Liver (tissue), 9 donors: ENCODE results near the gene STX2. TPM values are rescaled to one million over a fixed set of nuclear protein-coding genes. Genes with fewer than 3 reads are reported as not detected.

Source experiments
- DNase-seq: peaks from one replicate; pipeline ENCODE4 v3.0.0-alpha.2; 2017; ENCODE audit warnings: low spot score
- H3K27ac ChIP-seq, 2 donors: one replicate each; pipeline ENCODE4 v1.7.0; 2013; ENCODE audit warnings: inconsistent platforms in 2 of 2, low read length in 2 of 2, control low read depth in 1 of 2, low read depth in 1 of 2, mild to moderate bottlenecking in 1 of 2
- H3K27me3 ChIP-seq, 4 donors: one replicate each; pipeline versions ENCODE4 v1.6.1 to v1.7.0; 2013; ENCODE audit warnings: low read length in 3 of 4, inconsistent platforms in 1 of 4, mild to moderate bottlenecking in 1 of 4, moderate library complexity in 1 of 4; ENCODE audit not compliant: control insufficient read depth in 4 of 4, insufficient read depth in 4 of 4
- H3K36me3 ChIP-seq, 4 donors: one replicate each; pipeline versions ENCODE4 v1.6.1 to v1.7.0; 2013; ENCODE audit warnings: low read length in 3 of 4, mild to moderate bottlenecking in 3 of 4, low read depth in 1 of 4, moderate library complexity in 1 of 4; ENCODE audit not compliant: control insufficient read depth in 4 of 4, insufficient read depth in 3 of 4
- H3K4me1 ChIP-seq, 4 donors: one replicate each; pipeline versions ENCODE4 v1.6.1 to v1.7.0; 2013; ENCODE audit warnings: low read length in 3 of 4, mild to moderate bottlenecking in 3 of 4, moderate library complexity in 1 of 4; ENCODE audit not compliant: control insufficient read depth in 4 of 4, insufficient read depth in 4 of 4
- H3K4me3 ChIP-seq, 3 donors: one replicate each; pipeline versions ENCODE4 v1.6.1 to v1.7.0; 2013; ENCODE audit warnings: low read length in 3 of 3, control low read depth in 1 of 3, low read depth in 1 of 3, mild to moderate bottlenecking in 1 of 3
- H3K9ac ChIP-seq, 2 donors: one replicate each; pipeline ENCODE4 v1.7.0; 2013; ENCODE audit warnings: low read length in 2 of 2, mild to moderate bottlenecking in 2 of 2, moderate library complexity in 2 of 2, control low read depth in 1 of 2, low read depth in 1 of 2
- H3K9me3 ChIP-seq, 4 donors: one replicate each; pipeline versions ENCODE4 v1.6.1 to v1.7.0; 2013; ENCODE audit warnings: low read length in 3 of 4; ENCODE audit not compliant: control insufficient read depth in 4 of 4
- EGR1 ChIP-seq, 2 donors: IDR thresholded peaks; 2 replicates each; pipeline ENCODE4 v1.6.1; 2016 to 2018; ENCODE audit warnings: antibody characterized with exemption in 2 of 2, low read depth in 2 of 2
- FOXA2 ChIP-seq: IDR thresholded peaks from 2 replicates; pipeline ENCODE4 v1.6.1; 2016; ENCODE audit warnings: antibody characterized with exemption
- HNF4A ChIP-seq, 2 donors: conservative IDR thresholded peaks; 2 replicates each; pipeline ENCODE4 v1.6.1; 2016; ENCODE audit warnings: antibody characterized with exemption in 2 of 2, mild to moderate bottlenecking in 2 of 2
- HNF4G ChIP-seq: IDR thresholded peaks from 2 replicates; pipeline ENCODE4 v1.6.1; 2016; ENCODE audit warnings: antibody characterized with exemption
- NR2F2 ChIP-seq: IDR thresholded peaks from 2 replicates; pipeline ENCODE4 v1.6.1; 2016; ENCODE audit warnings: antibody characterized with exemption
- RAD21 ChIP-seq, 2 donors: IDR thresholded peaks; 2 replicates each; pipeline ENCODE4 v1.6.1; 2016; ENCODE audit warnings: antibody characterized with exemption in 2 of 2, mild to moderate bottlenecking in 2 of 2
- REST ChIP-seq: IDR thresholded peaks from 2 replicates; pipeline ENCODE4 v1.6.1; 2016; ENCODE audit warnings: antibody characterized with exemption, mild to moderate bottlenecking
- RXRA ChIP-seq, 2 donors: IDR thresholded peaks; 2 replicates each; pipeline ENCODE4 v1.6.1; 2017 to 2018; ENCODE audit warnings: antibody characterized with exemption in 2 of 2, mild to moderate bottlenecking in 1 of 2
- SP1 ChIP-seq: IDR thresholded peaks from 2 replicates; pipeline ENCODE4 v1.6.1; 2018; ENCODE audit warnings: antibody characterized with exemption, mild to moderate bottlenecking
- TAF1 ChIP-seq: conservative IDR thresholded peaks from 2 replicates; pipeline ENCODE4 v1.6.1; 2016; ENCODE audit warnings: antibody characterized with exemption, mild to moderate bottlenecking
- WGBS: extraction: QIAGEN DNeasy Blood & Tissue Kit; methylation state at CpG from one replicate; pipeline ENCODE4 v1.1.7; 2013; 5-methylcytosine and 5-hydroxymethylcytosine counted together
- polyA plus RNA-seq, 2 donors: library from polyadenylated mRNA; stranded (reverse) in 1 of 2; unstranded in 1 of 2; fragments of 200-250 nt in 1 of 2; fragments of >200 nt in 1 of 2; fragmentation: Nextera tagmentation in 1 of 2; extraction: Ambion mirVana in 1 of 2; gene quantifications; one replicate each; pipeline versions ENCODE4 v1.2.1 to v1.2.3, GENCODE V29; 2013 to 2015
- total RNA-seq, 2 donors: library from RNA; depleted of rRNA; stranded (reverse); fragments of >200 nt; gene quantifications; one replicate each; pipeline ENCODE4 v1.2.3, GENCODE V29; 2014
- TF ChIP-seq, protein P1 (sequence below): IDR thresholded peaks from 2 replicates; pipeline ENCODE4 v1.6.1; 2016; ENCODE audit warnings: antibody characterized with exemption
- TF ChIP-seq, protein P2 (sequence below): IDR thresholded peaks from 2 replicates; pipeline ENCODE4 v1.6.1; 2016; ENCODE audit warnings: antibody characterized with exemption
- donor health status: healthy.
- donor health status: healthy.
- donor health status: healthy.
- donor health status: healthy.
- donor health status: healthy.

Gene STX2
- total and polyA plus RNA-seq, 4 donors, result 4.7 to 13.8 (median 8.9) TPM

DNA sequence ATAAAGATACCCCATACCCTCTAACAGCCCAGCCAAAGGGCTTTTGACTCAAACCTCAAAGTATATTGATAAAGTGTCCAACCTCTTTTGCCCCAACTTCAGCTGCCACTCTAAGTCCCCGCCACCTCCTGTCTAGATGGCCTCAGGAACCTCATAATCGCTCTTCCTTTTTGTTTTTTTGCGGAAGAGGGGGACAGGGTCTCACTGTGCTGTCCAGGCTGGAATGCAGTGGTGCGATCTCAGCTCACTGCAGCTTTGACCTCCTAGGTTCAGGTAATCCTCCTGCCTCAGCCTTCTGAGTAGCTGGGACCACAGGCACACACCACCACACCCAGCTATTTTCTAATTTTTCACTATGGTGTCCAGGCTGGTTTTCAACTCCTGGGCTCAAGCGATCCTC, 60.3 kb downstream of the STX2 start (continued):
- no peak for TF ChIP-seq HNF4A (conservative IDR thresholded peaks at IDR 0.05)

- DNase-seq, result no peak
- no peaks in the 10 kb centered on the region for H3K36me3 ChIP-seq
- H3K4me1 ChIP-seq, result peaks cover 0 to 13% (median 6%) of the 10 kb centered on the region in 4 donors
- WGBS, result 73% methylated on average over 11 of the region's 11 CpGs
- no peaks in the 10 kb centered on the region for H3K9me3 ChIP-seq
- no peak overlapping the region for H3K9ac ChIP-seq
- TF ChIP-seq RXRA (IDR thresholded peaks at IDR 0.05) (no peak), EGR1 (IDR thresholded peaks at IDR 0.05; ENCODE audit: low read depth in 2 of 2) (no peak), NR2F2 (no peak), FOXA2 (no peak), RAD21 (IDR thresholded peaks at IDR 0.05) (no peak)
- TF ChIP-seq, protein P1, sequence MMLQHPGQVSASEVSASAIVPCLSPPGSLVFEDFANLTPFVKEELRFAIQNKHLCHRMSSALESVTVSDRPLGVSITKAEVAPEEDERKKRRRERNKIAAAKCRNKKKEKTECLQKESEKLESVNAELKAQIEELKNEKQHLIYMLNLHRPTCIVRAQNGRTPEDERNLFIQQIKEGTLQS, result no peak
- TF ChIP-seq, protein P2, sequence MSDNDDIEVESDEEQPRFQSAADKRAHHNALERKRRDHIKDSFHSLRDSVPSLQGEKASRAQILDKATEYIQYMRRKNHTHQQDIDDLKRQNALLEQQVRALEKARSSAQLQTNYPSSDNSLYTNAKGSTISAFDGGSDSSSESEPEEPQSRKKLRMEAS, result no peak
- no peak overlapping the region for H3K4me3 ChIP-seq
- H3K27ac ChIP-seq, result no peak overlapping the region
- peaks cover 0 to 2% (median 0%) of the 10 kb centered on the region in 4 donors for H3K27me3 ChIP-seq
Observed at GRCh38 chr12:130776857-130777339, 62.2 kb downstream of the STX2 start.

- no peak overlapping the region for H3K4me3 ChIP-seq
- no peak overlapping the region for H3K27ac ChIP-seq
- peaks cover 0 to 13% (median 6%) of the 10 kb centered on the region in 4 donors for H3K4me1 ChIP-seq
- DNase-seq, result no peak
- no peaks in the 10 kb centered on the region for H3K9me3 ChIP-seq
- TF ChIP-seq SP1, result peak; percentile 46
- TF ChIP-seq REST, result peak; percentile 98
- no peak for TF ChIP-seq TAF1
- peak; percentile 50 to 63 for TF ChIP-seq HNF4A (conservative IDR thresholded peaks at IDR 0.05)
- peak in 1 of 2 donors; percentile 28 for TF ChIP-seq RXRA (IDR thresholded peaks at IDR 0.05)
- TF ChIP-seq HNF4G, result no peak
- no peak overlapping the region for H3K9ac ChIP-seq
- no peaks in the 10 kb centered on the region for H3K36me3 ChIP-seq
- H3K27me3 ChIP-seq, result peaks cover 0 to 2% (median 0%) of the 10 kb centered on the region in 4 donors
- 12% methylated on average over 41 of the region's 41 CpGs for WGBS
Observed at GRCh38 chr12:130775953-130776856, 62.8 kb downstream of the STX2 start.
